K562 (cell line): ENCODE measurements around the gene TRIM37. TPM values are rescaled to one million over a fixed set of nuclear protein-coding genes. Genes with fewer than 3 reads are reported as not detected.
A peak's percentile ranks its signal among the peaks of the same experiment; 100 is the strongest.
"Not testable (repeated sequence)": the region's sequence is repeated elsewhere in the genome, so short reads cannot be mapped to it uniquely, and the experiment has no call there.

Source experiments
- ATAC-seq: fragments of 200-7000 bp; cut with Tn5 transposase; 3 replicates; pipeline ENCODE4 v1.9.1; 2020; ENCODE audit warnings: moderate library complexity
- BruUV-seq: library from RNA; stranded (reverse); fragments of 400-500 nt; replicated peaks from 2 replicates; lab custom pipeline; 2021; lab: Mats Ljungman, UMichigan
- CTCF ChIA-PET: fragments of 300-600 bp; formaldehyde crosslinking; extraction: SDS; loops from one replicate; lab custom pipeline; 2021; ENCODE audit warnings: low intra/inter-chr PET ratio; lab: Yijun Ruan, JAX
- POLR2A ChIA-PET: fragments of 300-600, 350-650 bp; sonication (Branson Sonifier 250); formaldehyde crosslinking; extraction: SDS; loops from one replicate; lab custom pipeline; 2021; ENCODE audit warnings: antibody characterized with exemption, inconsistent platforms; lab: Yijun Ruan, JAX
- DNase-seq, 4 experiments: peaks; one replicate each; pipeline versions ENCODE4 v3.0.0 to v3.0.0-alpha.2; 2011 to 2018; ENCODE audit warnings: low spot score in 3 of 4, mixed read lengths in 3 of 4; ENCODE audit errors: extremely low read depth in 1 of 4
- FAIRE-seq: peaks from 2 replicates; lab custom pipeline; 2011; peaks lifted over from hg19 to GRCh38; lab: Jason Lieb, UNC
- H2AFZ ChIP-seq: 2 replicates; pipeline ENCODE4 v1.6.0; 2011; ENCODE audit warnings: low read depth, low read length, control low read depth, inconsistent platforms
- H3K27ac ChIP-seq: fragments of 200-600 bp; 3 replicates; pipeline ENCODE4 v1.8.0; 2011; ENCODE audit warnings: low read depth, mild to moderate bottlenecking, control low read depth, inconsistent platforms, low read length, moderate library complexity, mixed read lengths; ENCODE audit errors: extremely low read depth
- H3K27me3 ChIP-seq, 2 experiments: fragments of 300-600 bp in 1 of 2; 2 replicates in 1 of 2; 3 replicates in 1 of 2; pipeline versions ENCODE4 v1.6.0 to v1.8.0; 2011; ENCODE audit warnings: inconsistent platforms in 2 of 2, low read length in 2 of 2, mild to moderate bottlenecking in 1 of 2, mixed read lengths in 1 of 2, moderate library complexity in 1 of 2; ENCODE audit not compliant: control insufficient read depth in 2 of 2, insufficient read depth in 2 of 2
- H3K36me3 ChIP-seq: fragments of 300-600 bp; 3 replicates; pipeline ENCODE4 v1.8.0; 2011; ENCODE audit warnings: mild to moderate bottlenecking, low read length, inconsistent platforms; ENCODE audit not compliant: control insufficient read depth, insufficient read depth
- H3K4me1 ChIP-seq, 2 experiments: fragments of 200-600 bp in 1 of 2; replicated peaks in 1 of 2; 2 replicates in 1 of 2; 3 replicates in 1 of 2; pipeline versions ENCODE4 v1.5.1 to v1.8.0; 2011; ENCODE audit warnings: inconsistent platforms in 2 of 2, low read length in 2 of 2, mild to moderate bottlenecking in 1 of 2, mixed read lengths in 1 of 2, moderate library complexity in 1 of 2; ENCODE audit not compliant: control insufficient read depth in 2 of 2, insufficient read depth in 2 of 2
- H3K4me2 ChIP-seq: 2 replicates; pipeline ENCODE4 v1.6.1; 2011; ENCODE audit warnings: low read length, control low read depth, inconsistent platforms, mixed read lengths; ENCODE audit not compliant: insufficient read depth
- H3K4me3 ChIP-seq: fragments of 200-600 bp; sonication (generic), shearing (Covaris generic); 2 replicates; pipeline ENCODE4 v1.5.1; 2016; ENCODE audit warnings: control low read depth, inconsistent platforms
- H3K79me2 ChIP-seq: fragments of 200-600 bp; 3 replicates; pipeline ENCODE4 v1.8.0; 2011; ENCODE audit warnings: low read length, inconsistent platforms; ENCODE audit not compliant: control insufficient read depth, insufficient read depth
- H3K9ac ChIP-seq, 2 experiments: 2 replicates each; pipeline versions ENCODE4 v1.6.0 to v1.6.1; 2011; ENCODE audit warnings: low read depth in 2 of 2, low read length in 2 of 2, control low read depth in 1 of 2, inconsistent platforms in 1 of 2, mild to moderate bottlenecking in 1 of 2, mixed read lengths in 1 of 2; ENCODE audit not compliant: insufficient read depth in 1 of 2
- H3K9me1 ChIP-seq: one replicate; pipeline ENCODE4 v1.6.0; 2011; ENCODE audit warnings: inconsistent platforms, mild to moderate bottlenecking, low read length, moderate library complexity; ENCODE audit not compliant: control insufficient read depth, insufficient read depth
- H3K9me3 ChIP-seq: replicated peaks from 2 replicates; pipeline ENCODE4 v1.5.1; 2011; ENCODE audit warnings: low read depth, low read length, inconsistent platforms; ENCODE audit not compliant: control insufficient read depth, insufficient read depth
- H4K20me1 ChIP-seq: replicated peaks from 2 replicates; pipeline ENCODE4 v1.6.1; 2011; ENCODE audit warnings: low read length, inconsistent platforms, mixed read lengths; ENCODE audit not compliant: control insufficient read depth, insufficient read depth
- WGBS: fragments of 100-300 bp; shearing (Covaris generic); methylation state at CpG from one replicate; pipeline ENCODE4 v1.1.6; 2016; ENCODE audit warnings: low coverage, mixed read lengths; ENCODE audit not compliant: insufficient coverage; ENCODE audit errors: missing lambda C conversion rate; 5-methylcytosine and 5-hydroxymethylcytosine counted together
- in situ Hi-C: fragments of 300-500 bp; cut with MboI; formaldehyde crosslinking; loops from 4 replicates; pipeline ENCODE4 v1.15.0; 2018; ENCODE audit warnings: inconsistent platforms, mixed read lengths
- intact Hi-C: fragments of 100-400 bp; cut with micrococcal nuclease; formaldehyde crosslinking; loops from 2 replicates; pipeline ENCODE4 v1.14.2; 2022
- polyA plus RNA-seq, 8 experiments: library from polyadenylated mRNA; depleted of rRNA in 4 of 8; stranded (reverse) in 5 of 8; unstranded in 3 of 8; fragments of >200 nt; fragmentation: Nextera tagmentation in 2 of 8; fragmentation: Illumina TruSeq in 1 of 8; extraction: Ambion mirVana in 2 of 8; extraction: Trizol in 1 of 8; gene quantifications; 2 replicates each; pipeline versions ENCODE4 v1.2.1 to v1.2.3, GENCODE V29; 2011 to 2014; ENCODE audit warnings: inconsistent platforms in 1 of 8, missing spikeins in 1 of 8
- total RNA-seq, 7 experiments: library from RNA; depleted of rRNA in 6 of 7; stranded (reverse); fragments of >200 nt in 6 of 7; fragmentation: Illumina TruSeq in 2 of 7; extraction: Trizol in 2 of 7; gene quantifications; 2 replicates each; pipeline versions ENCODE4 v1.2.1 to v1.2.3, GENCODE V29; 2011 to 2021; ENCODE audit warnings: low replicate concordance in 1 of 7
- TF ChIP-seq, protein P1 (sequence below), 3 experiments: fragments of 200-800 bp in 1 of 3; fragments of 250-450 bp in 1 of 3; fragments of 450-650 bp in 1 of 3; sonication (Bioruptor Pico) in 1 of 3; sonication (Bioruptor generic) in 1 of 3; formaldehyde crosslinking in 1 of 3; IDR thresholded peaks; 2 replicates each; pipeline versions ENCODE4 v1.6.1 to v1.8.0; 2016 to 2022; ENCODE audit warnings: mild to moderate bottlenecking in 2 of 3, missing genetic modification characterization in 2 of 3, missing compliant biosample characterization in 1 of 3, moderate library complexity in 1 of 3

Gene TRIM37
- total and polyA plus RNA-seq, 9 of the 15 experiments (the other 6 are each of a cell fraction or from before 2014, with no cell fraction given) = 4.5 to 31.4 (median 23.8) TPM

DNA sequence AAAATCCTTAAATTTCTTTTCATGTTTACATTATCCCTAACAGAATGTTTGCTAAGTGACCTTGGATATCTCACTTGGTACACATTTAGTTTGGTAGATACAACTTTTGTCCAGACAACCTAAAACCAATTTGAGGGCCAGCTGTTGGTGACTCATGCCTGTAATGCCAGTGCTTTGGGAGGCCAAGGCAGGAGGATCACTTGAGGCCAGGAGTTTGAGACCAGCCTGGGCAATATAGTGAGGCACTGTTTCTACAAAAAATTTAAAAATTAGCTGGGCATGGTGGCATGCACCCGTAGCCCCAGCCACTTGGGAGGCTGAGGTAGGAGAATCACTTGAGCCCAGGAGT, 149.0 kb downstream of the TRIM37 start:
- POLR2A ChIA-PET = interaction anchor here (0.7 kb wide), 1 partner anchor 8 kb away, joined by 3 read pairs; no protein-coding TSS in a partner anchor
- intact Hi-C loops, CTCF ChIA-PET, H4K20me1 ChIP-seq, H3K79me2 ChIP-seq, DNase-seq, H3K36me3 ChIP-seq, H2AFZ ChIP-seq, H3K27ac ChIP-seq, in situ Hi-C loops, H3K9me3 ChIP-seq, H3K9me1 ChIP-seq, FAIRE-seq, H3K27me3 ChIP-seq, BruUV-seq, H3K4me1 ChIP-seq, H3K9ac ChIP-seq, ATAC-seq, H3K4me3 ChIP-seq, H3K4me2 ChIP-seq: not testable (repeated sequence)
- TF ChIP-seq, protein P1, sequence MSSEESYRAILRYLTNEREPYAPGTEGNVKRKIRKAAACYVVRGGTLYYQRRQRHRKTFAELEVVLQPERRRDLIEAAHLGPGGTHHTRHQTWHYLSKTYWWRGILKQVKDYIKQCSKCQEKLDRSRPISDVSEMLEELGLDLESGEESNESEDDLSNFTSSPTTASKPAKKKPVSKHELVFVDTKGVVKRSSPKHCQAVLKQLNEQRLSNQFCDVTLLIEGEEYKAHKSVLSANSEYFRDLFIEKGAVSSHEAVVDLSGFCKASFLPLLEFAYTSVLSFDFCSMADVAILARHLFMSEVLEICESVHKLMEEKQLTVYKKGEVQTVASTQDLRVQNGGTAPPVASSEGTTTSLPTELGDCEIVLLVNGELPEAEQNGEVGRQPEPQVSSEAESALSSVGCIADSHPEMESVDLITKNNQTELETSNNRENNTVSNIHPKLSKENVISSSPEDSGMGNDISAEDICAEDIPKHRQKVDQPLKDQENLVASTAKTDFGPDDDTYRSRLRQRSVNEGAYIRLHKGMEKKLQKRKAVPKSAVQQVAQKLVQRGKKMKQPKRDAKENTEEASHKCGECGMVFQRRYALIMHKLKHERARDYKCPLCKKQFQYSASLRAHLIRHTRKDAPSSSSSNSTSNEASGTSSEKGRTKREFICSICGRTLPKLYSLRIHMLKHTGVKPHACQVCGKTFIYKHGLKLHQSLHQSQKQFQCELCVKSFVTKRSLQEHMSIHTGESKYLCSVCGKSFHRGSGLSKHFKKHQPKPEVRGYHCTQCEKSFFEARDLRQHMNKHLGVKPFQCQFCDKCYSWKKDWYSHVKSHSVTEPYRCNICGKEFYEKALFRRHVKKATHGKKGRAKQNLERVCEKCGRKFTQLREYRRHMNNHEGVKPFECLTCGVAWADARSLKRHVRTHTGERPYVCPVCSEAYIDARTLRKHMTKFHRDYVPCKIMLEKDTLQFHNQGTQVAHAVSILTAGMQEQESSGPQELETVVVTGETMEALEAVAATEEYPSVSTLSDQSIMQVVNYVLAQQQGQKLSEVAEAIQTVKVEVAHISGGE (CRISPR knock-in tag; IDR thresholded peaks at IDR 0.05) = peak in 1 of 3 experiments; percentile 63; a peak in 2 of 6 replicates
- WGBS = 58% methylated on average over 1 of the region's 1 CpG
